Endothelial cell of umbilical vein (primary cell): ENCODE measurements around the gene PNPLA5. TPM values are rescaled to one million over a fixed set of nuclear protein-coding genes. Genes with fewer than 3 reads are reported as not detected.

Experiments
- BruUV-seq: library from RNA; stranded (reverse); fragments of 400-500 nt; replicated peaks from 2 replicates; lab custom pipeline; 2021; lab: Mats Ljungman, UMichigan
- CTCF ChIA-PET: fragments of 300-600, 350-600 bp; sonication (Branson Sonifier 250); formaldehyde crosslinking; loops from one replicate; lab custom pipeline; 2021; ENCODE audit warnings: antibody characterized with exemption, inconsistent platforms; lab: Charles Lee
- POLR2A ChIA-PET: fragments of 300-600, 350-600 bp; sonication (Branson Sonifier 250); formaldehyde crosslinking; loops from one replicate; lab custom pipeline; 2021; ENCODE audit warnings: antibody characterized with exemption, inconsistent platforms; lab: Charles Lee
- DNase-seq: peaks from one replicate; pipeline ENCODE4 v3.0.0-alpha.2; 2011; ENCODE audit warnings: low read depth, low spot score
- FAIRE-seq: peaks from 2 replicates; lab custom pipeline; 2011; peaks lifted over from hg19 to GRCh38; lab: Jason Lieb, UNC
- H2AFZ ChIP-seq: 2 replicates; pipeline ENCODE4 v1.6.0; 2012; ENCODE audit warnings: low read depth, low read length, control low read depth, inconsistent platforms
- H3K27ac ChIP-seq: 2 replicates; pipeline ENCODE4 v1.5.1; 2011; ENCODE audit warnings: low read depth, mild to moderate bottlenecking, control low read depth, low read length, moderate library complexity; ENCODE audit not compliant: insufficient read depth
- H3K27me3 ChIP-seq, 2 experiments: 2 replicates each; pipeline versions ENCODE4 v1.6.0 to v1.6.1; 2011; ENCODE audit warnings: low read length in 2 of 2, mixed read lengths in 1 of 2; ENCODE audit not compliant: control insufficient read depth in 2 of 2, insufficient read depth in 2 of 2
- H3K36me3 ChIP-seq, 2 experiments: 2 replicates in 1 of 2; 3 replicates in 1 of 2; pipeline ENCODE4 v1.5.1; 2011; ENCODE audit warnings: low read length in 2 of 2, mild to moderate bottlenecking in 1 of 2, moderate library complexity in 1 of 2; ENCODE audit not compliant: control insufficient read depth in 2 of 2, insufficient read depth in 2 of 2; ENCODE audit errors: extremely low read depth in 1 of 2
- H3K4me1 ChIP-seq: 3 replicates; pipeline ENCODE4 v1.5.1; 2011; ENCODE audit warnings: mild to moderate bottlenecking, low read length; ENCODE audit not compliant: control insufficient read depth, insufficient read depth; ENCODE audit errors: extremely low read depth
- H3K4me2 ChIP-seq: 2 replicates; pipeline ENCODE4 v1.6.1; 2011; ENCODE audit warnings: low read length, control low read depth, mixed read lengths; ENCODE audit not compliant: insufficient read depth
- H3K4me3 ChIP-seq, 3 experiments: fragments of 200-600 bp in 1 of 3; sonication (generic), shearing (Covaris generic) in 1 of 3; replicated peaks in 1 of 3; 2 replicates each; pipeline ENCODE4 v1.5.1; 2011 to 2016; ENCODE audit warnings: control low read depth in 3 of 3, low read length in 3 of 3, mild to moderate bottlenecking in 2 of 3, inconsistent platforms in 1 of 3, low read depth in 1 of 3, moderate library complexity in 1 of 3; ENCODE audit not compliant: insufficient read depth in 1 of 3
- H3K79me2 ChIP-seq: 2 replicates; pipeline ENCODE4 v1.6.0; 2012; ENCODE audit warnings: low read length, inconsistent platforms; ENCODE audit not compliant: control insufficient read depth, insufficient read depth
- H3K9ac ChIP-seq: replicated peaks from 2 replicates; pipeline ENCODE3; 2011; ENCODE audit warnings: low read length, control low read depth; ENCODE audit not compliant: insufficient read depth; ENCODE audit errors: extremely low read depth
- H3K9me1 ChIP-seq: replicated peaks from 3 replicates; pipeline ENCODE4 v1.6.0; 2011; ENCODE audit warnings: mild to moderate bottlenecking, low read length; ENCODE audit not compliant: control insufficient read depth, insufficient read depth; ENCODE audit errors: extremely low read depth
- H3K9me3 ChIP-seq: replicated peaks from 2 replicates; pipeline ENCODE4 v1.5.1; 2012; ENCODE audit warnings: low read length, inconsistent platforms; ENCODE audit not compliant: control insufficient read depth, insufficient read depth
- H4K20me1 ChIP-seq: replicated peaks from 2 replicates; pipeline ENCODE3; 2011; ENCODE audit warnings: mild to moderate bottlenecking, low read length; ENCODE audit not compliant: control insufficient read depth, insufficient read depth; ENCODE audit errors: extremely low read depth
- EZH2 ChIP-seq: IDR thresholded peaks from 2 replicates; pipeline ENCODE4 v1.6.1; 2012; ENCODE audit warnings: borderline replicate concordance, low read depth, mild to moderate bottlenecking, moderate library complexity, low read length, inconsistent platforms; ENCODE audit not compliant: severe bottlenecking
- FOS ChIP-seq: IDR thresholded peaks from 2 replicates; pipeline ENCODE4 v1.6.1; 2011; ENCODE audit warnings: mild to moderate bottlenecking, low read length, moderate library complexity, borderline replicate concordance; ENCODE audit not compliant: insufficient read depth
- GATA2 ChIP-seq: IDR thresholded peaks from 2 replicates; pipeline ENCODE4 v1.7.0; 2011; ENCODE audit warnings: low read depth, mild to moderate bottlenecking, moderate library complexity, mixed read lengths, low read length; ENCODE audit not compliant: insufficient read length, insufficient read depth
- JUN ChIP-seq: IDR thresholded peaks from 2 replicates; pipeline ENCODE4 v1.6.1; 2011; ENCODE audit warnings: borderline replicate concordance, low read depth; ENCODE audit not compliant: insufficient read length, insufficient read depth
- MYC ChIP-seq: IDR thresholded peaks from one replicate; pipeline ENCODE4 v1.6.1; 2011; ENCODE audit warnings: mild to moderate bottlenecking, low read depth, low read length
- POLR2A ChIP-seq: IDR thresholded peaks from 2 replicates; pipeline ENCODE4 v1.6.1; 2012; ENCODE audit warnings: low read depth, mild to moderate bottlenecking, control low read depth, low read length
- POLR2AphosphoS5 ChIP-seq: IDR thresholded peaks from 2 replicates; pipeline ENCODE4 v1.6.1; 2012; ENCODE audit warnings: low read depth, mild to moderate bottlenecking, control low read depth, low read length, moderate library complexity; ENCODE audit not compliant: insufficient read depth
- dilution Hi-C: fragments of 300-500 bp; cut with MboI; formaldehyde crosslinking; loops from one replicate; pipeline ENCODE4 v1.15.0; 2019; ENCODE audit warnings: low sequenced_read_pairs; ENCODE audit not compliant: extremely low pct_ligation_motif_present
- intact Hi-C: fragments of 100-400 bp; cut with micrococcal nuclease; formaldehyde crosslinking; loops from one replicate; pipeline ENCODE4 v1.10.0; 2022
- polyA plus RNA-seq, 4 experiments: library from polyadenylated mRNA; depleted of rRNA in 3 of 4; stranded (reverse) in 3 of 4; unstranded in 1 of 4; fragments of >200 nt; gene quantifications; 2 replicates each; pipeline versions ENCODE4 v1.2.1 to v1.2.3, GENCODE V29; 2011 to 2012; ENCODE audit warnings: missing spikeins in 1 of 4
- total RNA-seq: library from RNA; stranded (reverse); gene quantifications from 2 replicates; pipeline ENCODE4 v1.2.3, GENCODE V29; 2021
- TF ChIP-seq, protein P1 (sequence below), 2 donors: IDR thresholded peaks; 1 replicate in 1 of 2; 2 replicates in 1 of 2; pipeline ENCODE4 v1.5.1; 2011; ENCODE audit warnings: low read length in 2 of 2, mild to moderate bottlenecking in 2 of 2, moderate library complexity in 2 of 2, control low read depth in 1 of 2, inconsistent platforms in 1 of 2, low read depth in 1 of 2; ENCODE audit not compliant: insufficient read depth in 1 of 2; ENCODE audit errors: extremely low read depth in 1 of 2
- TF ChIP-seq, protein P2 (sequence below): IDR thresholded peaks from 2 replicates; pipeline ENCODE4 v1.6.1; 2011; ENCODE audit not compliant: insufficient read depth, insufficient read length

Gene PNPLA5
- total and polyA plus RNA-seq, 2 donors (not counting 3 experiments of a cell fraction or from before 2014, with no cell fraction given): not detected

GRCh38 chr22:43923191-43923590, 31.4 kb upstream of the PNPLA5 start:
- Histone ChIP-seq H4K20me1 (no peaks in the 10 kb centered on the region), H3K4me2 (peak overlapping the region; percentile 74), H3K4me1 (peaks cover 30% of the 10 kb centered on the region), H3K9me3 (no peaks in the 10 kb centered on the region), H3K9ac (no peak overlapping the region), H2AFZ (peak overlapping the region; percentile 98), H3K27ac (peak overlapping the region; percentile 27), H3K79me2 (no peaks in the 10 kb centered on the region), H3K4me3 (peak overlapping the region in 2 of 3 experiments; percentile 36), H3K36me3 (no peaks in the 10 kb centered on the region), H3K27me3 (no peaks in the 10 kb centered on the region), H3K9me1 (no peaks in the 10 kb centered on the region)
- no TSS peak for BruUV-seq
- DNase-seq: peak; percentile 53
- ChIA-PET POLR2A (no interaction called here), CTCF (interaction anchor here (1.0 to 3.1 kb wide), 6 partner anchors 10 to 163 kb away, joined by 3 to 21 read pairs (median 4); no protein-coding TSS in a partner anchor)
- intact Hi-C loops (loop anchor here (2.0 to 10.0 kb wide), 3 partner anchors 32 to 762 kb away; partner anchors contain the start of genes SAMM50 and TTLL12), dilution Hi-C loops (no loop called here)
- TF ChIP-seq, protein P1, sequence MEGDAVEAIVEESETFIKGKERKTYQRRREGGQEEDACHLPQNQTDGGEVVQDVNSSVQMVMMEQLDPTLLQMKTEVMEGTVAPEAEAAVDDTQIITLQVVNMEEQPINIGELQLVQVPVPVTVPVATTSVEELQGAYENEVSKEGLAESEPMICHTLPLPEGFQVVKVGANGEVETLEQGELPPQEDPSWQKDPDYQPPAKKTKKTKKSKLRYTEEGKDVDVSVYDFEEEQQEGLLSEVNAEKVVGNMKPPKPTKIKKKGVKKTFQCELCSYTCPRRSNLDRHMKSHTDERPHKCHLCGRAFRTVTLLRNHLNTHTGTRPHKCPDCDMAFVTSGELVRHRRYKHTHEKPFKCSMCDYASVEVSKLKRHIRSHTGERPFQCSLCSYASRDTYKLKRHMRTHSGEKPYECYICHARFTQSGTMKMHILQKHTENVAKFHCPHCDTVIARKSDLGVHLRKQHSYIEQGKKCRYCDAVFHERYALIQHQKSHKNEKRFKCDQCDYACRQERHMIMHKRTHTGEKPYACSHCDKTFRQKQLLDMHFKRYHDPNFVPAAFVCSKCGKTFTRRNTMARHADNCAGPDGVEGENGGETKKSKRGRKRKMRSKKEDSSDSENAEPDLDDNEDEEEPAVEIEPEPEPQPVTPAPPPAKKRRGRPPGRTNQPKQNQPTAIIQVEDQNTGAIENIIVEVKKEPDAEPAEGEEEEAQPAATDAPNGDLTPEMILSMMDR (IDR thresholded peaks at IDR 0.05; ENCODE audit: extremely low read depth in 1 of 2, insufficient read depth in 1 of 2, low read depth in 1 of 2, low read length in 2 of 2): no peak
- no peak for TF ChIP-seq JUN
- TF ChIP-seq POLR2AphosphoS5: no peak
- TF ChIP-seq GATA2: no peak
- no peak for TF ChIP-seq MYC
- no peak for TF ChIP-seq EZH2
- TF ChIP-seq POLR2A: no peak
- TF ChIP-seq, protein P2, sequence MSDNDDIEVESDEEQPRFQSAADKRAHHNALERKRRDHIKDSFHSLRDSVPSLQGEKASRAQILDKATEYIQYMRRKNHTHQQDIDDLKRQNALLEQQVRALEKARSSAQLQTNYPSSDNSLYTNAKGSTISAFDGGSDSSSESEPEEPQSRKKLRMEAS: no peak
- TF ChIP-seq FOS: no peak
- FAIRE-seq: peak; percentile 12
